Suprapubic skin (tissue), 4 donors: ENCODE data around the gene SUPV3L1.

Source experiments
- CTCF ChIP-seq, 2 donors: fragments of 200-600 bp in 1 of 2; fragments of 450-650 bp in 1 of 2; sonication (generic) in 1 of 2; IDR thresholded peaks; one replicate each; pipeline ENCODE4 v1.5.1; 2016 to 2019; ENCODE audit warnings: antibody characterized with exemption in 2 of 2, mild to moderate bottlenecking in 1 of 2, moderate library complexity in 1 of 2
- EP300 ChIP-seq: sonication (generic); formaldehyde crosslinking; IDR thresholded peaks from one replicate; pipeline ENCODE4 v1.6.1; 2017; ENCODE audit warnings: antibody characterized with exemption
- POLR2A ChIP-seq, 2 donors: fragments of 450-650 bp; IDR thresholded peaks; one replicate each; pipeline ENCODE4 v1.6.1; 2017; ENCODE audit warnings: antibody characterized with exemption in 2 of 2, mild to moderate bottlenecking in 2 of 2, moderate library complexity in 2 of 2
- POLR2AphosphoS5 ChIP-seq, 3 donors: sonication (generic); formaldehyde crosslinking; IDR thresholded peaks; one replicate each; pipeline ENCODE4 v1.6.1; 2017; ENCODE audit warnings: antibody characterized with exemption in 3 of 3

- TF ChIP-seq POLR2A (IDR thresholded peaks at IDR 0.05) (no peak), CTCF (IDR thresholded peaks at IDR 0.05) (no peak), EP300 (no peak), POLR2AphosphoS5 (IDR thresholded peaks at IDR 0.05) (no peak)
Measured at GRCh38 chr10:69216577-69217118, 36.6 kb downstream of the SUPV3L1 start.
